ENCODE results near the gene PCNT.

Gene PCNT

GRCh38 chr21:46425041-46425440, 101.1 kb downstream of the PCNT start:
- Histone ChIP-seq H3K4me2 (ENCODE audit: low read depth, low read length, poor library complexity, severe bottlenecking) (no peak overlapping the region), H3F3A (ENCODE audit: insufficient read depth) (no peaks in the 10 kb centered on the region), H3K79me2 (ENCODE audit: insufficient read depth, low read length) (no peaks in the 10 kb centered on the region), H3K36me3 (ENCODE audit: low read length) (no peaks in the 10 kb centered on the region), H3K27me3 (ENCODE audit: low read length) (no peaks in the 10 kb centered on the region), H3K27ac (ENCODE audit: low read depth, low read length) (no peak overlapping the region), H3K9ac (ENCODE audit: low read length) (no peak overlapping the region), H3K4me3 (ENCODE audit: insufficient read depth, low read length, poor library complexity, severe bottlenecking) (no peak overlapping the region), H3K9me3 (ENCODE audit: insufficient read depth, low read length) (no peaks in the 10 kb centered on the region), H2AFZ (ENCODE audit: low read depth, low read length, severe bottlenecking) (no peak overlapping the region), H3K9me2 (replicated peaks; ENCODE audit: insufficient read depth, low read length) (no peaks in the 10 kb centered on the region), H4K20me1 (ENCODE audit: low read depth, low read length) (no peaks in the 10 kb centered on the region)
- no peak for TF ChIP-seq EZH2phosphoT487 (conservative IDR thresholded peaks at IDR 0.05; ENCODE audit: low read length)

GRCh38 chr21:46425571-46425970, 101.6 kb downstream of the PCNT start:
- H3K4me2 ChIP-seq (ENCODE audit: low read depth, low read length, poor library complexity, severe bottlenecking), result no peak overlapping the region
- H3K27me3 ChIP-seq (ENCODE audit: low read length), result no peaks in the 10 kb centered on the region
- no peaks in the 10 kb centered on the region for H3K9me2 ChIP-seq (replicated peaks; ENCODE audit: insufficient read depth, low read length)
- H3F3A ChIP-seq (ENCODE audit: insufficient read depth), result no peaks in the 10 kb centered on the region
- no peak overlapping the region for H3K9ac ChIP-seq (ENCODE audit: low read length)
- H3K79me2 ChIP-seq (ENCODE audit: insufficient read depth, low read length), result no peaks in the 10 kb centered on the region
- H3K4me3 ChIP-seq (ENCODE audit: insufficient read depth, low read length, poor library complexity, severe bottlenecking), result no peak overlapping the region
- H3K36me3 ChIP-seq (ENCODE audit: low read length), result no peaks in the 10 kb centered on the region
- no peak overlapping the region for H2AFZ ChIP-seq (ENCODE audit: low read depth, low read length, severe bottlenecking)
- no peak for TF ChIP-seq EZH2phosphoT487 (conservative IDR thresholded peaks at IDR 0.05; ENCODE audit: low read length)
- no peak for TF ChIP-seq CTCF (IDR thresholded peaks at IDR 0.05; ENCODE audit: insufficient read depth, low read length, poor library complexity, severe bottlenecking)
- H3K9me3 ChIP-seq (ENCODE audit: insufficient read depth, low read length), result no peaks in the 10 kb centered on the region
- no peaks in the 10 kb centered on the region for H4K20me1 ChIP-seq (ENCODE audit: low read depth, low read length)
- no peak overlapping the region for H3K27ac ChIP-seq (ENCODE audit: low read depth, low read length)

- H3K27me3 ChIP-seq (ENCODE audit: low read length), result no peaks in the 10 kb centered on the region
- H4K20me1 ChIP-seq (ENCODE audit: low read depth, low read length), result no peaks in the 10 kb centered on the region
- no peak overlapping the region for H2AFZ ChIP-seq (ENCODE audit: low read depth, low read length, severe bottlenecking)
- no peaks in the 10 kb centered on the region for H3K79me2 ChIP-seq (ENCODE audit: insufficient read depth, low read length)
- H3K9ac ChIP-seq (ENCODE audit: low read length), result no peak overlapping the region
- H3K36me3 ChIP-seq (ENCODE audit: low read length), result no peaks in the 10 kb centered on the region
- no peaks in the 10 kb centered on the region for H3K9me2 ChIP-seq (replicated peaks; ENCODE audit: insufficient read depth, low read length)
- no peaks in the 10 kb centered on the region for H3F3A ChIP-seq (ENCODE audit: insufficient read depth)
- H3K27ac ChIP-seq (ENCODE audit: low read depth, low read length), result no peak overlapping the region
- no peak overlapping the region for H3K4me3 ChIP-seq (ENCODE audit: insufficient read depth, low read length, poor library complexity, severe bottlenecking)
- H3K9me3 ChIP-seq (ENCODE audit: insufficient read depth, low read length), result no peaks in the 10 kb centered on the region
- H3K4me2 ChIP-seq (ENCODE audit: low read depth, low read length, poor library complexity, severe bottlenecking), result no peak overlapping the region
- no peak for TF ChIP-seq CTCF (IDR thresholded peaks at IDR 0.05; ENCODE audit: insufficient read depth, low read length, poor library complexity, severe bottlenecking)
- no peak for TF ChIP-seq EZH2phosphoT487 (conservative IDR thresholded peaks at IDR 0.05; ENCODE audit: low read length)
Measured at GRCh38 chr21:46426313-46427046, 102.5 kb downstream of the PCNT start.

- H3F3A ChIP-seq (ENCODE audit: insufficient read depth), result no peaks in the 10 kb centered on the region
- TF ChIP-seq CTCF (IDR thresholded peaks at IDR 0.05; ENCODE audit: insufficient read depth, low read length, poor library complexity, severe bottlenecking) (no peak), EZH2phosphoT487 (conservative IDR thresholded peaks at IDR 0.05; ENCODE audit: low read length) (no peak)
- H3K9me2 ChIP-seq (replicated peaks; ENCODE audit: insufficient read depth, low read length), result no peaks in the 10 kb centered on the region
- no peak overlapping the region for H3K27ac ChIP-seq (ENCODE audit: low read depth, low read length)
- no peak overlapping the region for H2AFZ ChIP-seq (ENCODE audit: low read depth, low read length, severe bottlenecking)
- H3K9ac ChIP-seq (ENCODE audit: low read length), result no peak overlapping the region
- no peaks in the 10 kb centered on the region for H3K9me3 ChIP-seq (ENCODE audit: insufficient read depth, low read length)
- no peaks in the 10 kb centered on the region for H3K27me3 ChIP-seq (ENCODE audit: low read length)
- peaks cover 3% of the 10 kb centered on the region; the same call in 1 of the 2 replicates for H3K36me3 ChIP-seq (ENCODE audit: low read length)
- no peak overlapping the region for H3K4me3 ChIP-seq (ENCODE audit: insufficient read depth, low read length, poor library complexity, severe bottlenecking)
- no peaks in the 10 kb centered on the region for H3K79me2 ChIP-seq (ENCODE audit: insufficient read depth, low read length)
- H4K20me1 ChIP-seq (ENCODE audit: low read depth, low read length), result no peaks in the 10 kb centered on the region
- no peak overlapping the region for H3K4me2 ChIP-seq (ENCODE audit: low read depth, low read length, poor library complexity, severe bottlenecking)
Measured at GRCh38 chr21:46427516-46427915, 103.6 kb downstream of the PCNT start.

Data from SU-DHL-6 (cell line).